ENCODE measurements around the gene SAMD7.

SAMD7 gene

DNA sequence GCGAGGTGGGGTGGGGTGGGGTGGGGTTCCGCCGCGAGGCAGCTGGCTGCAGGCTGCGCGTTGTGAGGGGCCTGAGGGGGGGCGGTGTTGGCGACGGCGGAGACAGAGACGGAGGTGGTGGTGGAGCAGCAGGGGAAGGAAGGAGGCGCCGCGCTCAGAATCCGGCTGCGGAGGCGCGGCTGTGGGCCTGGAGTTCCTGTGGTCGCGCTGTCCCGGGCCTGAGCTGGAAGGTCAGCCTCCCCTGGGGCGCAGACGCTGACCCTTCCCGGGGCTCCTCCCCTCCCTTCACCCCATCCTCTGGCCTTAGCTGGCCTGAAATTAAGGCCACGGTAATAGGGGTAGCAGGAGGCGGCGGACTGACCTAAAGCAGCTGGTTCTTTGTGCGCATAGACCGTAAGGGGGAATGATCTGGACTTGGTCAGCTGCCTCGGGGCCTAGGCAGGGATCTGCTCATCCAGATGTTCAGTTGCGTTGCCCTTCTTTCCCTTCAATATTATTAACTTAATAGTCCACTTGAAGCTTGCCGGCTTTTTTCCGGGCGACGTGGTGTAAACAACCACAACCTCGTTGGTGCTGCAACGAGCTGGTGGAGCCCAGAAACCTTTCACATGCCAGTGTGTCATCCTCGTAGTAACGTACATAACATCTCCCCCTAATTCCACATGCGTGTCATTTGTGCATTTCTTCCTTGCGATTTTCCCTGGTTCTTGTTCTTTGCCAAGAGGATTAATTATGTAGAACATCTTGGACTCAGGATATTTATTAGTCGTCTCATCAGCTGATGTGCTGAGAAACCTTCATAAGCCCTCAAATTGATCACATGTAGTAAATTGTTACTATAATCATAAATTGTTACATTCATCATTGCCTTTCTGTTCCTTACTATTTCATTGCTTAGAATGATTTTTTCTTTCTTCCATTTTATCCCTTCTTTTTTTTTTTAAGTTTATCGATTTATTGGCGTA is 55.9 kb downstream of the SAMD7 start:
- peak; percentile 19 to 44 for DNase-seq

DNA sequence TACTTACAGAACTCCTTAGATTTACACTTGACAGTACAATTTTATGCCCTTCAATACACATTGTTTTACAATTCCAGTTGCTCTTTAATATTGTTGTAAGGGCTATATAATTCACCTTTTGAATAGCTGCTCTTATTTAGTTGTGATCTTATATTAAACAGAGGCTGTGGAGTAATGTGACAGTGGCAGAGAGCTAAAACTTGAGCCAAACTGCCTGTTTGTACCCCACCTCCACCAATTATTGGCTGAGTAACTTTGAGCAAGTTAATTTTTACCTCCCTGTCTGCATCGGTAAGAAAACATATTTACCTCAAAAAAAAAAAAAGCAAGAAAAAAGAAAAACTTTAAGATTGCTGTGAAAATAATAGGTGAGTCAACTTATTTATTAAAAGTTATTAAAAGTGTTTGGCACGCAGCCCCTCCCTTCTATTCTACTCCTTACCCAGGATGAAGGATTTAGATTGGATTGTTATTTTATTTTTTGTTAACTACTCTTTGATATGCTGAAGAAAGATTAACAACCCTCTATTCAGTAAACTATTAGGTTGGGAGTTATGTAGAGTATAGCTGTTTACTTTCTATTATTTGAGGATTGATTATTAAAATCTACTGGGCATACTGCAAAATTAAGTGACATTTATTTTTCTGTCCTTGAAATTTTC is 57.0 kb downstream of the SAMD7 start:
- no peak for DNase-seq

DNA sequence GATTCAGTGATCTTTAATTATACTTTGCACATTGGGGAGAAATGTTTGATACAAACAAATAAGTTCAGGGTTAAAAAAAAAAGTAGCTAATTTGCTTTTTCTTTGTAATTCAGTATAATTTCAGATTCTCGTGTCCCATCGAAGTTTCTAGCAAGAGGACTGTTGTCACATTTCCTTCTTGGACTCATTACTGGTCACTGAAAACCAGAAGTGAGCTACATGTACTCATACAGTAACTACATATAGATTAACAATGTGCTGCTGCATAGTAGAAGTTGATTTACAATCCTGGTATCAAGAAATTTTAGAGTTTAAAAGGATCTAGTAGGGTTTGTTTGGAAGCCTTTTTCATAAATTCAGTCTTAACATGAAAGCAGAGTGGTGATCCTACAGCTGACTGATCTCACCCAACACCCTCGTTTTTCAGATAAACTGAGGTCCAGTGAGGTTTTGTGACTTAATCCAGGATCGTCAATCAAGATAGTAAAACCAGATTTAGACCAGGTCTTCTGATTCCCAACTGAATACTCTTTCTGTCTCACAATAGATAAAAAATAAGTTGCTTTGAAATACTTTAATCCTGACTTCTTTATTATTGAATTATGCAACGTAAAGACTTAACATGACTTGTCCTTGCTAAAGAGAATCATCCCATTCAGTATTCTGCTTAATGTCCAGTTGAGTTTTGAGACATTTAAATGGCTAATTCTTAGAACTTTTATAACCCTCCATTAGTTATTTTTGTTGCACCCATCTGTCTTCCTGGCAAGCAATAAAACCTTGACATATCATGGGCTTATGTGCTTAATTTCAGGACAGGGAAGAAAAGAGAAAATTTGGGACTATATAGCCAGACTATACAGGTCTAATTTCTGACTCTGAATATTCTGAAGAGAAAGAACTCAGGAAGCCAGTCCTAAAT is 58.1 kb downstream of the SAMD7 start:
- DNase-seq = no peak

DNA sequence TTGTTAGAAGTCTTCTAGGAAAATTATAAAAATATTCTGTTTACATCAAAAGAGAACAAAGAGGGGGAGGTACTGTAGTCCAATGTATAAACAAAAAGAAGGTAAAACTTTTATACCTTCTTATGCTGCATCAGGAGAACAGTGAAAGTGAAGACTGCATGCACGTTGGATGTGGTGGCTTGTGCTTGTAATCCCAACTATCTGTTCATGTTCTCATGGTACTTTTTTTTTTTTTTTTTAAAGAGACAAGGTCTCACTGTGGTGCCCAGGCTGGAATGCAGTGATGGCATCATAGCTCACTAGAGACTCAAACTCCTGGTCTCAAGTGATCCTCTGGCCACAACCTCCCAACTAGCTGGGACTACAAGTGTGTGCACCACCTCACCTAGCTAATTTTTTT is 59.5 kb downstream of the SAMD7 start:
- DNase-seq = no peak

DNA sequence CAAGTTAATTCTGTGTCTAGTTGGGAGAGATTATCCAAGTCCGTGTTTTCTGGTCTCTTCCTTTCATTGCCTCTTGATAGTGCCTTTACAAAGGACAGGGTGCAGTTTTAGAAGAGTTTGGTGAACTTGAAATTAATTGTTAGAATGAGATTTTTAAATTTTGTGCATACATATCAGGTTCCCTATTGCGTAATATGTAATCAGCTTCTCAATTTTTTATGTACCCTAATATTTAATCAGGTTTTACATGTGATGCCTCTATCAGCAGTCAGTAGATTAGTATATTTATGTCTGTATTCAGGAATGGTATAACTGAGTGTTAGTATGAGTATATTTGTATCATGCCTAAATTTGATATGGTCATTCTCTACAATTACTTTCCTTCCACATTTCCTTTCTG is 60.1 kb downstream of the SAMD7 start:
- no peak for DNase-seq

DNA sequence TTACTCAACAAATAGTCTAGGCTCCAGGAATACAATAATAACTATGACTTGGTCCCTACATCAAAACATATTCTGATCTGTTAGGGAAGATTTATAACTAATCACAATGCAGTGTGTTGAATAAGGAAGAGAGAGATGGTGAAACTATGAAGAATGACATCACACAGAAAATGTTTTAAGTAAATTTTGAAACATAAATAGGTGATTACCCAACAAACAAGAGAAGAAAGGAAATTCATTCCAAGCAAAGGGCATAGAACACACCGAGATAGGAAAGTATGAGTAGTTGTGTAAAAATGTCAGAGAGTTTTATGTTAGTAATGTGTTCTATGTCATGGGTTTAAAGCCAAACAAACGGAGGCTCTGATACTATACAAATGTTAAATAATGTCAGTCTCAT is 68.7 kb downstream of the SAMD7 start:
- no peak for DNase-seq

DNA sequence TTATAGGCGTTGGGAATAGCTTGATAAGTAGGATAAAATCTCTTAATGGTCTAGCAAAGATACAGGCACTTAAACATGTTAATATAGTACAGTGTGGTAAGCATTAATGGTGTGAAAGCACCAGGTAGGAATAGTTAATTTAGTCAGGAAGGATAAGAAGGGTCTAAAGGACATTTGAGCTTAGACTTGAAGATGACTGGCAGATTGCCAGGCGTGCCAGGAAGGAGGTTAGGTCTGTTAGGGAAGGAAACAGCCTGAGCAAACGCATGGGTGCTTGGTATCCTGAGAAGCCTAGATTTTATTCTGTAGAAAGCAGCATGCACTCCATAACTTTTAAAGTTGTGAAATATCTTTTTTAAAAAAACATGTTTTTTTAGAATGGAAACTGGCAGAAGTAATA is 72.9 kb downstream of the SAMD7 start:
- DNase-seq = no peak
